GM19328 (cell line): ENCODE measurements around the gene MATK.
"Not testable (repeated sequence)": the region's sequence is repeated elsewhere in the genome, so short reads cannot be mapped to it uniquely, and the experiment has no call there.

Experiments used
- ATAC-seq: cut with Tn5 transposase; IDR thresholded peaks from one replicate; pipeline ENCODE4 v1.9.1; 2021; ENCODE audit warnings: mild to moderate bottlenecking, moderate library complexity; ENCODE audit not compliant: unreplicated experiment

Gene MATK

GRCh38 chr19:3771906-3772455 is 14.2 kb downstream of the MATK start, which contains the start of gene RAX2:
RAX2 (minus strand) TSS chr19:3772228; CDS start chr19:3771742, 486 bp downstream.
- ATAC-seq, result no peak

GRCh38 chr19:3771000-3771905 is 14.9 kb downstream of the MATK start:
- no peak for ATAC-seq

GRCh38 chr19:3770136-3770999 is 15.8 kb downstream of the MATK start:
- no peak for ATAC-seq

GRCh38 chr19:3769494-3769893 is 16.7 kb downstream of the MATK start:
- no peak for ATAC-seq

- ATAC-seq, result no peak
Observed at GRCh38 chr19:3768748-3769099, 17.5 kb downstream of the MATK start.

- ATAC-seq, result no peak
Observed at GRCh38 chr19:3768015-3768747, 18.0 kb downstream of the MATK start.

- ATAC-seq, result no peak
Observed at GRCh38 chr19:3767050-3767449, 19.1 kb downstream of the MATK start.

- no peak for ATAC-seq
Observed at GRCh38 chr19:3766520-3766919, 19.7 kb downstream of the MATK start.

GRCh38 chr19:3765757-3766156 is 20.4 kb downstream of the MATK start:
- ATAC-seq, result not testable (repeated sequence)

GRCh38 chr19:3765121-3765520 is 21.1 kb downstream of the MATK start:
- ATAC-seq, result no peak

- ATAC-seq, result peak; percentile 80
Observed at GRCh38 chr19:3762501-3763459, 23.4 kb downstream of the MATK start, which contains the start of gene MRPL54. MRPL54 (plus strand) TSS chr19:3762682; CDS start chr19:3762701, 19 bp downstream.

GRCh38 chr19:3762130-3762473 is 24.1 kb downstream of the MATK start:
- ATAC-seq, result no peak

- ATAC-seq, result no peak
Observed at GRCh38 chr19:3761382-3762129, 24.6 kb downstream of the MATK start, which contains the start of gene APBA3. APBA3 (minus strand) TSS chr19:3761692; CDS start chr19:3760264, 1,428 bp downstream.

- no peak for ATAC-seq
Observed at GRCh38 chr19:3760871-3761361, 25.3 kb downstream of the MATK start.

- no peak for ATAC-seq
Observed at GRCh38 chr19:3759482-3760254, 26.5 kb downstream of the MATK start.

- not testable (repeated sequence) for ATAC-seq
Observed at GRCh38 chr19:3758297-3758696, 27.9 kb downstream of the MATK start.

- ATAC-seq, result not testable (repeated sequence)
Observed at GRCh38 chr19:3757705-3758104, 28.5 kb downstream of the MATK start.
